Natural killer cell treated with Interleukin-12 subunit alpha and Interleukin-12 subunit beta and Interleukin-15 and Interleukin-18, amount 100 ng/mL, for 72 hours (primary cell): ENCODE data around the gene GNA12. TPM values are rescaled to one million over a fixed set of nuclear protein-coding genes. Genes with fewer than 3 reads are reported as not detected.

Source experiments
- ATAC-seq, 2 donors: fragments of 150-1000 bp; cut with Tn5 transposase in 1 of 2; sonication (Bioruptor Pico), chemical (Tn5 transposase) in 1 of 2; 2 replicates each; pipeline ENCODE4 v1.10.0; 2021
- DNase-seq: peaks from one replicate; pipeline ENCODE4 v3.0.0; 2022; ENCODE audit warnings: low spot score
- H3K27ac Mint-ChIP-seq, 2 donors: 1 replicate in 1 of 2; 2 replicates in 1 of 2; pipeline ENCODE4 v1.8.0; 2022; ENCODE audit warnings: mixed read lengths in 2 of 2, mild to moderate bottlenecking in 1 of 2, moderate library complexity in 1 of 2
- H3K27me3 Mint-ChIP-seq, 2 donors: 1 replicate in 1 of 2; 2 replicates in 1 of 2; pipeline ENCODE4 v1.8.0; 2022; ENCODE audit warnings: mixed read lengths in 2 of 2
- H3K36me3 Mint-ChIP-seq: one replicate; pipeline ENCODE4 v1.8.0; 2022; ENCODE audit warnings: mixed read lengths
- H3K4me1 Mint-ChIP-seq, 2 donors: 1 replicate in 1 of 2; 2 replicates in 1 of 2; pipeline ENCODE4 v1.8.0; 2022; ENCODE audit warnings: low read depth in 2 of 2, mixed read lengths in 2 of 2, mild to moderate bottlenecking in 1 of 2
- H3K4me3 Mint-ChIP-seq: one replicate; pipeline ENCODE4 v1.8.0; 2022; ENCODE audit warnings: mixed read lengths
- H3K9me3 Mint-ChIP-seq: 2 replicates; pipeline ENCODE4 v1.8.0; 2022; ENCODE audit warnings: mixed read lengths
- total RNA-seq, 2 donors: library from RNA; stranded (reverse); gene quantifications; one replicate each; pipeline ENCODE4 v1.2.3, GENCODE V29; 2022

Gene GNA12
- total RNA-seq, 2 donors from 2014 or later = 15.5 to 27.1 TPM

DNA sequence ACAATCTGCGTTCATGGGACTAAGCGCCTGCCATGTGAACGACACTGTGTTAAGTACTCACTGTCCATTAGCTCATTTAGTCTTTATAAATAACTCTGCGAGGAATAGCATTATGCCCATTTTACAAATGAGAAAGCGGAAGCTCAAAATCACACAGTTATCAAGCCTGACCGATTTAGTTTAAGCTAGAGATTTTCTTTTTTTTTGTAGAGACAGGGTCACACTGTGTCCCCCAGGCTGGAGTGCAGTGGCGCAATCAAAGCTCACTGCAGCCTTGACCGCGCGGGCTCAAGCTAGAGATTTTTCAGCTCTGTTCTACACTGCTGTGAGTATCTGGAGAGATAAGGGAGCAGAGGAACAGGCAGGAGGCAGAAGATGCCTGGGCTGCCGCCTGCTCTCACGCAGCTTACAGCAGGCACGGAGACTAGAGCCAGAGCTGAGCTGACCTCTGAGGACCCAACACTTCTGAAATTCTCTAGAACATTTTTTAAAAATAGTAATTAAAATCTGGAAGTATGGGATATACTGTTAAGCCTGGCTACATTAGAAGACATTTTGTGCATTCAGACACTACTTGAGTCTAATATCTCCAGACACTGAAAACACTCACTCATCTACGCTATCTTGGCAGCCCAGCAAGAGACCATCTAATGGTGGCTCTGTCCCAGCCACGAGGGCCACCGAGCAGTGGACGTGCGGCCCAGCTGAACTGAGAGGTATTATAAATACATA, 38.7 kb downstream of the GNA12 start:
- no peak for ATAC-seq
- no peak for DNase-seq
- Mint-ChIP-seq H3K36me3 (no peaks in the 10 kb centered on the region), H3K4me1 (peaks cover 15 to 24% of the 10 kb centered on the region in 2 donors), H3K27ac (no peak overlapping the region), H3K4me3 (no peak overlapping the region), H3K9me3 (no peaks in the 10 kb centered on the region), H3K27me3 (no peaks in the 10 kb centered on the region)

DNA sequence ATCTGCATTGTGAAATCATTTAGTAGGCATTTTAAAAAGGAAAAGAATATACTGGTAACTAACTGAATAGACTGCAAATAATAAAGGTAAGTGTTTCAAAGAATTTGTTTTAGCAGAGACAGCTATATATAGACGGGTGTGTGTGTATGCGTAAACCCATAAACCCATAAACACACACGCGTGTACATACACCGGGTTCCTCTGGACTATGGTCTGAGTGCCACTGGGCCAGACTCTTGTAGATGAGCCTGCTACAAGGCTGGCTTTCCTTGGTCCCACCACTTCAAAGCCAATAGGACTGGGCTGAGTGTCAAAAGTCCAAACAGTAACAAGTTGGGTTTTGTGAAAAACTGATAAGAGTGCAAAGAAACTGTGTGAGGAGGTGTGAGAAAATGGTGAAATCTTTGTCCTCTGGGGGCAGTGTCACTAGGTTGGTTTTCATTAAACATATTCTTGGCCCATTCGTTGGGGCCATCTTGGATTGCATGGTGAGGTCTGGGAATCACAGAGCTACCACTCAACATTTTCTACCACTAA, 39.8 kb downstream of the GNA12 start:
- DNase-seq (no peak), ATAC-seq (no peak)
- Mint-ChIP-seq H3K36me3 (no peaks in the 10 kb centered on the region), H3K9me3 (no peaks in the 10 kb centered on the region), H3K4me3 (no peak overlapping the region), H3K27me3 (peaks cover 0 to 2% of the 10 kb centered on the region in 2 donors), H3K4me1 (peaks cover 19 to 29% of the 10 kb centered on the region in 2 donors), H3K27ac (no peak overlapping the region)

DNA sequence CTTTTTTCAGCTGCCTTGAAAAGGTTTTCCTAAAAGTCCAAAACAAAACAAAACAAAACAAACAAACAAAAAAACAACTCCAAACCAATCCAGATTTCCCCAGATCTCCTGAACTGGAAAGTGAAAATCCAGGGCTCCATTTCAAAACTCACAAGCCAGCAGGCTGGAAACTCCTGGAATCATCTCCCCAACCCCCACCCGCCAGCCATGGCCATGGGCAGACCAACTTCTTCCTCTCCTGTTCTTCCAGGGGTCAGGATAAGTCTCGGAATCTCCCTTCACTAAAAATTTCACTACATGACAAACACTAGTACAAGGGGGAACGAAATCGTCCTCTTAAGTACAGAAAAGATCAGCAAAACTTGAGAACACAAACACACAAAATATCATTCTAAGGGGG, 40.4 kb downstream of the GNA12 start:
- Mint-ChIP-seq H3K27ac (no peak overlapping the region), H3K4me1 (peaks cover 15 to 29% of the 10 kb centered on the region in 2 donors), H3K9me3 (no peaks in the 10 kb centered on the region), H3K27me3 (peaks cover 0 to 2% of the 10 kb centered on the region in 2 donors), H3K36me3 (no peaks in the 10 kb centered on the region), H3K4me3 (no peak overlapping the region)
- DNase-seq (no peak), ATAC-seq (no peak)

DNA sequence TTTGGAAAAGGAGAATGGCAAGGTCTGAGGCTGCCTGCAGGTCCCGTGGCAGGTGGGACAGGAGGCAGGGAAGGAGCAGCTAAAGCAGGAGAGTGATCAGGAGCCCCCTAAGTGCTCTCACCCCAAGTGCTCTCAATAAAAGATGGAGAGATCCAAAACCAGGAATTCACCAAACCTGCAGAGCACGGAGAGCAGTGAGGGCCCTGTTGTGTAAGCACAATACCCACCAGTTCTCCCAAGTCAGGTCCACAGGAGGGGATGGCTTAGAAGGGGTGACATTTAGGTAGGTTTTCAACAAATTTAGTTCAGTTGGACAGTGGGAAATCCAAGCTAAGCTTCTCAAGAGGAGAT, 40.8 kb downstream of the GNA12 start:
- H3K4me1 Mint-ChIP-seq = peaks cover 12 to 29% of the 10 kb centered on the region in 2 donors
- no peak overlapping the region for H3K4me3 Mint-ChIP-seq
- H3K36me3 Mint-ChIP-seq = no peaks in the 10 kb centered on the region
- DNase-seq (no peak), ATAC-seq (no peak)
- H3K27ac Mint-ChIP-seq = no peak overlapping the region
- H3K9me3 Mint-ChIP-seq = no peaks in the 10 kb centered on the region
- peaks cover 0 to 2% of the 10 kb centered on the region in 2 donors for H3K27me3 Mint-ChIP-seq

DNA sequence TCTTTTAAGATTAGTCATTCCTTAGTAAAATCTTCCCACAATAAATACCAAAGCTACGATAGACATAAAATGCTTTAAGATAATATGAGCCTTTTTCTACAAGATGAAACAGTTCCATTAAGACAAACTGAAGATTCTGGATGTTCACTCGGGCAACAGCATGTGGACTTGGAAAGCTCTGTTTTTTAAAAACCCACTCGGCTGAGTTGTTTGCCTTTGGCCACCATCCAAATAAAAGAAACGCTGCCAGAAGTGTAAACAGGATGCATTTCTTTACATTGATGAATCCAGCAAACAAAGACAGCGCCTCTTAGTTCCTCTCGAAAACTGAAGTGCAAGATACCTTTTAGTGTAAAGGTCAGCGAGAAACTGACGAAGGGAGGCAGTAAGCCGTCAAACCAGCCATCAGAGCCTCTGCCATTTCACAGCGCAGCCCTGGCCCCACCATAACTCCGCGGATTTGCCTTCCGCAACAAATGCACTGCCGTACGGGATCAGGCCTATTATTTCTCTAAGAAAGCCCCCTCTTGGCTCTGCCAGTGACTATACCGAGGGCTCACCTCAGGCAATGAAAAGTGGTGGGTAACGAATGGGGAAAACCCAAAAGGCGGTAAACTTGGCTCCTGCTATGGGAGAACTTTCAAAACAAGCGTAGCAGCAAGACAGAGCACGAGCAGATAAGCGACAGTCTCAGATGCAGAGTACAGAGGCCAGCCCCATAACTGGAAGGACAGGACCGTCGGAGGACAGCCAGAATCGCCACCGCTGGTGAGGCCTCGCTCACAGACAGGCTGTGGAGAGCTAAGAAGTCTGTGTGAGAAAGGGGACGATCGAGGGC, 41.4 kb downstream of the GNA12 start:
- ATAC-seq (no peak), DNase-seq (no peak)
- Mint-ChIP-seq H3K36me3 (no peaks in the 10 kb centered on the region), H3K4me1 (peaks cover 12 to 29% of the 10 kb centered on the region in 2 donors), H3K4me3 (no peak overlapping the region), H3K9me3 (no peaks in the 10 kb centered on the region), H3K27ac (no peak overlapping the region), H3K27me3 (peaks cover 0 to 2% of the 10 kb centered on the region in 2 donors)

DNA sequence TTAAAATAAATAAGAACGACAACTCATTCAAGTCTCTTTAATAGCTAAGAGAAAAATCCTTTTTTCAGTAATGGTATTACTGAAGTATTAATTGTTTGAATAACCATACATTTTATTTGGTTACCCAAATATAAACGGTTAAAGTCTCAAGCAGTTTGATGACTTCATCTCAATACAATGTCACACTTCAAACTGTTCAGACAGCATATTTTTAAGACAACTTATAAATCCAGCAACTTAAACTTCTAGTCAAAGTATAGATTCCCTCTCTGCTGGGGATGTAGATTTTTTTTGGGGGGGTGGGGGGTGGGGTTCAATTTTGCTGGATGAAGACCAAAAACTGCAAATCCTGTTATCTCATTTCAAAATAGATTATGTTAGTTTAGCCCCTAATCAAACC, 42.0 kb downstream of the GNA12 start:
- H3K4me1 Mint-ChIP-seq = peaks cover 14 to 29% of the 10 kb centered on the region in 2 donors
- H3K27me3 Mint-ChIP-seq = peaks cover 0 to 2% of the 10 kb centered on the region in 2 donors
- no peaks in the 10 kb centered on the region for H3K36me3 Mint-ChIP-seq
- no peaks in the 10 kb centered on the region for H3K9me3 Mint-ChIP-seq
- no peak for DNase-seq
- H3K27ac Mint-ChIP-seq = no peak overlapping the region
- H3K4me3 Mint-ChIP-seq = no peak overlapping the region
- no peak for ATAC-seq

DNA sequence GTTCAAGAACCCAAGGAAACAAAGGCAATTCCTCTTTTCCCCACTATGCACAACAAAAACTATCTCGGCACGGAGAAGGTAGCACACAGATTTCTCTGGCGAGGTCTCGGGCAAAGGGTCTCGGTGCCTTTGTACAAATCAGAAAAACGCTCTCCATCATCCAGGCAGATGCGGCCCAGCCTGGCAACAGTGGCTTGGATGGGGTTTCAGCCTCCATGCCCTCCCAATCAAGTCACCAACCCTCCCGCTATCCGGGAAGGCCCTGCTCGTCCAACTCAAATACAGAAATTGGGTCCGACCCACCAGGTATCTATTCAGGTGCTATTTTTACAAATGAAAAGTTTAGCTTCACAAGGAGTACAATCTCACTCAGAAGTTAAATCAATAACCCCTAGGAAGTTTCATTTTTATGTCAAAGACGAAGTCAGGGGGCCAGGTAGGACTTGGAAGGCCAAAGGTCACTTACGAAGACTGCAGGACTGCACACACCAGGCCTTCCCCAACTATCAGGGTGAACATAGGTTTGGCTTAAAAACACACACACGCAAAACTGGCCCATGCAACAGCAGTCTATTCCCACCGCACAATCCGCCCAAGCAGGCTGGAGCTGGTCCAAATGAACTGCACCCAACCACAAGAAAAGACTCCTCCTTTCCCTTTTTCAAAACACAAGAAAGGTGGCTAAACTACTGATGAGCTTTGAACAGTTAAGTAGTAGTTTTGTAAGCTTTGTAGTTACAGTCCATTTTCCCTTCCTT, 43.0 kb downstream of the GNA12 start:
- ATAC-seq = no peak
- no peaks in the 10 kb centered on the region for H3K36me3 Mint-ChIP-seq
- no peak for DNase-seq
- no peaks in the 10 kb centered on the region for H3K9me3 Mint-ChIP-seq
- no peak overlapping the region for H3K27ac Mint-ChIP-seq
- no peak overlapping the region for H3K4me3 Mint-ChIP-seq
- peaks cover 14 to 29% of the 10 kb centered on the region in 2 donors for H3K4me1 Mint-ChIP-seq
- peaks cover 0 to 2% of the 10 kb centered on the region in 2 donors for H3K27me3 Mint-ChIP-seq

DNA sequence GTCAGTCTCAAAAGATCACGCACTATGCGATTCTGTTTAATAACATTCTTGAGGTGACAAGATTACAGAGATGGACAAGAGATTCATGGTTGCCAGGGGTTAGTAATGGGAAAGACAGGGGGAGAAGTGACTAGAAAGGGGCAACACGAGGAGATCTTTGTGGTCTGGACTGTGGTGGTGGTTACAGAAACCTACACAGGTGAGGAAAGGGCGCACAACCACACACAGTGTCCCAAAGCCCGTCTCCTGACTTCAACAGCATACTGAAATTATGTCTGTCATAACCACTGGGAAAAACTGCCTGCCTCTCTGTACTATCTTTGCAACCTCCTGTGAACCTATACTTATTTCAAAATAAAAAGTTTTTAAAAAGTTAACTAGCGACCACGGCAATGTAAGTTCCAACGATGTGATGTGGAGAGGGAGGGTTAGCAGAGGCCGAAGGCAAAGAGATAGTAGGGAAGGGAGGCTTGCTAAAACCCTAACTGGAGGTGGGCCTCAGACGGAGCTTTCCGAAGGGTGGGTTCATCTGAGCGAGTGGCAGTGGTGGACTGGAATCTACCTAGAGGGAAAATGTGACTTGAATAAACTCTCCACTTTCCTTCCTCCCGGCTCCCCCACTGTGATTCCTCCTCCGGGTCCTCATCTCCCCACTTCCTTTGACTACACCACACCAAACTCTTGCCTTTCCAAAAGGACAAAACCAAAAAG, 43.7 kb downstream of the GNA12 start:
- H3K27me3 Mint-ChIP-seq = peaks cover 0 to 2% of the 10 kb centered on the region in 2 donors
- no peak overlapping the region for H3K27ac Mint-ChIP-seq
- no peak for DNase-seq
- no peaks in the 10 kb centered on the region for H3K36me3 Mint-ChIP-seq
- ATAC-seq = no peak
- no peak overlapping the region for H3K4me3 Mint-ChIP-seq
- H3K9me3 Mint-ChIP-seq = no peaks in the 10 kb centered on the region
- peaks cover 14 to 29% of the 10 kb centered on the region in 2 donors for H3K4me1 Mint-ChIP-seq

DNA sequence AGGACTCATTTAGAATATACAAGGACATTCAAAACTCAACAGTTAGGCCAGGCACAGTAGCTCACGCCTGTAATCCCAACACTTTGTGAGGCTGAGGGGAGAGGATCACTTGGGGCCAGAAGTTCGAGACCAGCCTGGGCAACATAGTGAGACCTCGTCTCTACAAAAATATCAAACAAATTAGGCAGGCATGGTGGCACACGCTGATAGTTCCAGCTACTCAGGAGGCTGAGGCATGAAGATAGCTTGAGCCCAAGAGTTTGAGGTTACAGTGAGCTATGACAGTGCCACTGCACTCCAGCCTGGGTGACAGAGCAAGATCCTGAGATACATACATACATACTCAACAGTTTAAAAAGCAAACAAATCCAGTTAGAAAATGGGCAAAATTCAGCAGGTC, 44.9 kb downstream of the GNA12 start:
- H3K27me3 Mint-ChIP-seq = peaks cover 0 to 2% of the 10 kb centered on the region in 2 donors
- no peaks in the 10 kb centered on the region for H3K36me3 Mint-ChIP-seq
- ATAC-seq (no peak), DNase-seq (no peak)
- H3K4me1 Mint-ChIP-seq = peaks cover 11 to 26% of the 10 kb centered on the region in 2 donors
- no peak overlapping the region for H3K4me3 Mint-ChIP-seq
- H3K9me3 Mint-ChIP-seq = no peaks in the 10 kb centered on the region
- H3K27ac Mint-ChIP-seq = no peak overlapping the region

DNA sequence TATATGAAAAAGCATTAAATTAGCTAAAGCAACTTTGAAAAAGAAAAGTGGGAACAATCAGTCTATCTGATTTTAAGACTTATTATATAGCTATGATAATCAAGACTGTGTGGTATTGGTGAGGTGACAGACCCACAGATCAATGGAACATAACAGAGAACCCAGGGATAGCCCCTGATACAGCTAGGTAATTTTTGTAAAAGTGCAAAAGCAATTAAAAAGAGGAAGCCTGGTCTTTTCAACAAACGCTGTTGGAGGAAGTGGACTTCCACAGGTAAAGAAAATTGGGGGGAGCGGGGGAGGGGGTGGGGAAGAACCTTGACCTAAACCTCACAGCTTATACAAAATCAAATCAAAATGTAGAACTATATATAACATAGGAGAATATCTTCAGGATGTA, 45.4 kb downstream of the GNA12 start:
- no peak for ATAC-seq
- Mint-ChIP-seq H3K4me3 (no peak overlapping the region), H3K9me3 (no peaks in the 10 kb centered on the region), H3K27me3 (peaks cover 0 to 2% of the 10 kb centered on the region in 2 donors), H3K4me1 (peaks cover 11 to 24% of the 10 kb centered on the region in 2 donors), H3K27ac (no peak overlapping the region), H3K36me3 (no peaks in the 10 kb centered on the region)
- no peak for DNase-seq

DNA sequence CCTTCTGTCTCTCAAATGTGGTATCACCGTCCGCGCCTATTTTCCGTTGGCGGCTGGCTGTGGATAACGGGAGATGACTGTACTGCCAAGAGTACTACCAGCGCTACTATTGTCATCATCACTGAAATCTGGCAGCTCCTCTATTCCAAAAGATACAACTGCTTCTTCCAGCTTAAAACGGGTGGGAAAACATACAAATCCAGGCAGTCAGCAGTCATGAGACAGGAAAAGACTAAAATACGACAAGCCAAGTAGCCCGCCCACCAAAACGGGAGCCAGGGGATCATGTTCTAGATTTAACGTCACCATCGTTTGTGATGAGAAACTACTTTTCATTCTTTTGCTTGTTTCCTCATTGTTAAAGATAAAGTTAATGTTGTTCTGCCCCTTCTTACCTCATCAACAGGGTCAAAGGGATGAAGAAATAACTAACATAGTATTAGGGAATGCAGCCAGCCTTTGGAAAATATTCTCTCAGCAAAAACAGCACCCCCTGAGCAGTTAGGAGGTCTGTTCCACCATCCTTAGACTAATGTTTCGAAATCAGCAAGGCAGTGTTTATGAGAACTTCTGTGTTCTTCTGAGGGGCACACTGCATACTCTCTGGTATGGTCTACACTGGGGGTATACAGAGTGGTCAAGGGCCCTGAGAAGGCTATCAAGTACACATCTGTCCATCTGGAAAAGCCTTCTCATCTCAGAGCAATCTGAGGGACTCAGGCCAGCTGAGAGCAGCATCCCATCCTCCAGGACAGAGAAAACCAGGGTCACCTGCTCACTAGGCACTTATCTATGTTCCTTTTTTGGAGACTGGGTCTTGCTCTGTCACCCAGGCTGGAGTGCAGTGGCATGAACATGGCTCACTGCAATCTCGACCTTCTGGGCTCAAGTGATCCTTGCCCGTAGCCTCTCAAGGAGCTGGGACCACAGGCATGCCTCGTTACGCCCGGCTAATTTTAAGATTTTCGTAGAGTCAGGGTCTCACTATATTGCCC, 47.5 kb downstream of the GNA12 start:
- DNase-seq (no peak), ATAC-seq (no peak)
- H3K4me1 Mint-ChIP-seq = peaks cover 13 to 16% of the 10 kb centered on the region in 2 donors
- H3K36me3 Mint-ChIP-seq = peaks cover 5% of the 10 kb centered on the region
- no peak overlapping the region for H3K27ac Mint-ChIP-seq
- no peak overlapping the region for H3K4me3 Mint-ChIP-seq
- no peaks in the 10 kb centered on the region for H3K9me3 Mint-ChIP-seq
- H3K27me3 Mint-ChIP-seq = peaks cover 0 to 2% of the 10 kb centered on the region in 2 donors

DNA sequence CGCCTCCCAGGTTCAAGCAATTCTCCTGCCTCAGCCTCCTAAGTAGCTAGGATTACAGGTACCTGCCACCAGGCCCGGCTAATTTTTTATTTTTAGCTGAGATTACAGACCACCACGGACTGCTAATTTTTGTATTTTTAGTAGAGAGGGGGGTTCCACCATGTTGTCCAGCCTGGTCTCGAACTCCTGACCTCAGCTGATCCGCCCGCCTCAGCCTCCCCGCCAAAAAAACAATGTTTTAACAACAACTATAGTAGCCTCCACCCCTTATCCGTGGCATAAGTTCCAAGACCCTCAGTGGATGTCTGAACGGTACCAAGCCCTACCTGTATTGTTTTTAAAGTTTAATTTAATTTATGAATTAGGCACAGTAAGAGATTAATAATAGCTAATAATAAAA, 48.2 kb downstream of the GNA12 start:
- Mint-ChIP-seq H3K27me3 (peaks cover 0 to 2% of the 10 kb centered on the region in 2 donors), H3K9me3 (no peaks in the 10 kb centered on the region), H3K4me1 (peaks cover 8 to 11% of the 10 kb centered on the region in 2 donors), H3K36me3 (peaks cover 5% of the 10 kb centered on the region), H3K4me3 (no peak overlapping the region), H3K27ac (no peak overlapping the region)
- ATAC-seq (no peak), DNase-seq (no peak)
